HG02642 (cell line): Measurements from ENCODE around the gene UBE2J2.
"Not testable (repeated sequence)": the region's sequence is repeated elsewhere in the genome, so short reads cannot be mapped to it uniquely, and the experiment has no call there.

Experiments used
- ATAC-seq: cut with Tn5 transposase; IDR thresholded peaks from one replicate; pipeline ENCODE4 v1.9.1; 2021; ENCODE audit warnings: mild to moderate bottlenecking; ENCODE audit not compliant: unreplicated experiment, poor library complexity

The UBE2J2 gene

GRCh38 chr1:1259540-1259939 is 14.1 kb downstream of the UBE2J2 start:
- ATAC-seq = no peak

GRCh38 chr1:1259119-1259488 is 14.6 kb downstream of the UBE2J2 start:
- ATAC-seq = no peak

- ATAC-seq = no peak
Measured at GRCh38 chr1:1256956-1257871, 16.4 kb downstream of the UBE2J2 start.

- no peak for ATAC-seq
Measured at GRCh38 chr1:1255611-1256010, 18.0 kb downstream of the UBE2J2 start.

GRCh38 chr1:1255078-1255477 is 18.6 kb downstream of the UBE2J2 start:
- ATAC-seq = no peak

GRCh38 chr1:1254667-1254998 is 19.0 kb downstream of the UBE2J2 start:
- no peak for ATAC-seq

- no peak for ATAC-seq
Measured at GRCh38 chr1:1253972-1254666, 19.5 kb downstream of the UBE2J2 start.

- no peak for ATAC-seq
Measured at GRCh38 chr1:1253314-1253713, 20.3 kb downstream of the UBE2J2 start.

- no peak for ATAC-seq
Measured at GRCh38 chr1:1250786-1251284, 22.8 kb downstream of the UBE2J2 start.

- not testable (repeated sequence) for ATAC-seq
Measured at GRCh38 chr1:1248009-1248913, 25.4 kb downstream of the UBE2J2 start.

- ATAC-seq = no peak
Measured at GRCh38 chr1:1247341-1247913, 26.2 kb downstream of the UBE2J2 start.

GRCh38 chr1:1246577-1247340 is 26.9 kb downstream of the UBE2J2 start, which contains the start of gene C1QTNF12:
TSS of gene C1QTNF12 (minus strand) at chr1:1246722. CDS start at chr1:1246690, 32 bp downstream.
- ATAC-seq = no peak

- no peak for ATAC-seq
Measured at GRCh38 chr1:1245817-1246576, 27.7 kb downstream of the UBE2J2 start.

- ATAC-seq = no peak
Measured at GRCh38 chr1:1245178-1245816, 28.4 kb downstream of the UBE2J2 start.

GRCh38 chr1:1244192-1244811 is 29.4 kb downstream of the UBE2J2 start:
- no peak for ATAC-seq

GRCh38 chr1:1243807-1244191 is 29.9 kb downstream of the UBE2J2 start:
- ATAC-seq = no peak

- no peak for ATAC-seq
Measured at GRCh38 chr1:1243266-1243660, 30.4 kb downstream of the UBE2J2 start.
